Measurements from ENCODE around the gene KDM5B.
"Not testable (repeated sequence)": the region's sequence is repeated elsewhere in the genome, so short reads cannot be mapped to it uniquely, and the experiment has no call there.

Gene KDM5B

GRCh38 chr1:202834771-202835547 lies 26.7 kb upstream of the KDM5B start:
- TF ChIP-seq, protein P1, sequence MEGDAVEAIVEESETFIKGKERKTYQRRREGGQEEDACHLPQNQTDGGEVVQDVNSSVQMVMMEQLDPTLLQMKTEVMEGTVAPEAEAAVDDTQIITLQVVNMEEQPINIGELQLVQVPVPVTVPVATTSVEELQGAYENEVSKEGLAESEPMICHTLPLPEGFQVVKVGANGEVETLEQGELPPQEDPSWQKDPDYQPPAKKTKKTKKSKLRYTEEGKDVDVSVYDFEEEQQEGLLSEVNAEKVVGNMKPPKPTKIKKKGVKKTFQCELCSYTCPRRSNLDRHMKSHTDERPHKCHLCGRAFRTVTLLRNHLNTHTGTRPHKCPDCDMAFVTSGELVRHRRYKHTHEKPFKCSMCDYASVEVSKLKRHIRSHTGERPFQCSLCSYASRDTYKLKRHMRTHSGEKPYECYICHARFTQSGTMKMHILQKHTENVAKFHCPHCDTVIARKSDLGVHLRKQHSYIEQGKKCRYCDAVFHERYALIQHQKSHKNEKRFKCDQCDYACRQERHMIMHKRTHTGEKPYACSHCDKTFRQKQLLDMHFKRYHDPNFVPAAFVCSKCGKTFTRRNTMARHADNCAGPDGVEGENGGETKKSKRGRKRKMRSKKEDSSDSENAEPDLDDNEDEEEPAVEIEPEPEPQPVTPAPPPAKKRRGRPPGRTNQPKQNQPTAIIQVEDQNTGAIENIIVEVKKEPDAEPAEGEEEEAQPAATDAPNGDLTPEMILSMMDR (conservative IDR thresholded peaks at IDR 0.05; ENCODE audit: low read length), result no peak
- H3K4me3 ChIP-seq (ENCODE audit: low read length), result no peak overlapping the region
- no peak for DNase-seq (ENCODE audit: low read depth)

- TF ChIP-seq, protein P1 (conservative IDR thresholded peaks at IDR 0.05; ENCODE audit: low read length), result no peak
- DNase-seq (ENCODE audit: low read depth), result no peak
- no peak overlapping the region for H3K4me3 ChIP-seq (ENCODE audit: low read length)
Observed at GRCh38 chr1:202831906-202832305, 23.7 kb upstream of the KDM5B start.

DNA sequence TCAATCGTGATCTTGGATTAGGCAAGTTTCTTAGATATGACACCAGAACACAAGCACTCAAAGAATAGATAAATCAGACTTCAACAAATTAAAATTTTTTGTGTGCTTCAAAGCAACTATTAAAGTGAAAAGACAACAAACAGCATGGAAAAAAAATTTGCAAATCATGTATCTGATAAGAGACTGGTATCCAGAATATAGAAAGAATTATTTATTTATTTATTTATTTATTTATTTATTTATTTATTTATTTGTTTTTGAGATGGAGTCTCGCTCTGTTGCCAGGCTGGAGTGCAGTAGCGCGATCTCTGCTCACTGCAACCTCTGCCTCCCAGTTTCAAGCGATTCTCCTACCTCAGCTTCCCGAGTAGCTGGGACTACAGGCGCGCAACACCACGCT lies 21.0 kb upstream of the KDM5B start:
- not testable (repeated sequence) for H3K4me3 ChIP-seq (ENCODE audit: low read length); DNase-seq (ENCODE audit: low read depth)

GRCh38 chr1:202825748-202826147 lies 17.5 kb upstream of the KDM5B start:
- DNase-seq (ENCODE audit: low read depth), result no peak
- TF ChIP-seq, protein P1 (conservative IDR thresholded peaks at IDR 0.05; ENCODE audit: low read length), result no peak

GRCh38 chr1:202821467-202821866 lies 13.2 kb upstream of the KDM5B start:
- TF ChIP-seq, protein P1 (conservative IDR thresholded peaks at IDR 0.05; ENCODE audit: low read length), result no peak
- DNase-seq (ENCODE audit: low read depth), result peak; percentile 69
- H3K4me3 ChIP-seq (ENCODE audit: low read length), result no peak overlapping the region

More at GRCh38 chr1:202825748-202826147, 17.5 kb upstream of the KDM5B start:
- no peak overlapping the region for H3K4me3 ChIP-seq (ENCODE audit: low read length)

GRCh38 chr1:202818819-202819218 lies 10.6 kb upstream of the KDM5B start:
- DNase-seq (ENCODE audit: low read depth), result no peak
- no peak overlapping the region for H3K4me3 ChIP-seq (ENCODE audit: low read length)
- TF ChIP-seq, protein P1 (conservative IDR thresholded peaks at IDR 0.05; ENCODE audit: low read length), result no peak

GRCh38 chr1:202815120-202815519 lies 6.9 kb upstream of the KDM5B start:
- no peak for DNase-seq (ENCODE audit: low read depth)
- TF ChIP-seq, protein P1 (conservative IDR thresholded peaks at IDR 0.05; ENCODE audit: low read length), result no peak
- no peak overlapping the region for H3K4me3 ChIP-seq (ENCODE audit: low read length)

Measured in AG10803 (cell line).